ENCODE results near the gene SRBD1. TPM values are rescaled to one million over a fixed set of nuclear protein-coding genes. Genes with fewer than 3 reads are reported as not detected.

The SRBD1 gene
- total and polyA plus RNA-seq, 4 donors = 4.0 to 22.2 (median 10.0) TPM

DNA sequence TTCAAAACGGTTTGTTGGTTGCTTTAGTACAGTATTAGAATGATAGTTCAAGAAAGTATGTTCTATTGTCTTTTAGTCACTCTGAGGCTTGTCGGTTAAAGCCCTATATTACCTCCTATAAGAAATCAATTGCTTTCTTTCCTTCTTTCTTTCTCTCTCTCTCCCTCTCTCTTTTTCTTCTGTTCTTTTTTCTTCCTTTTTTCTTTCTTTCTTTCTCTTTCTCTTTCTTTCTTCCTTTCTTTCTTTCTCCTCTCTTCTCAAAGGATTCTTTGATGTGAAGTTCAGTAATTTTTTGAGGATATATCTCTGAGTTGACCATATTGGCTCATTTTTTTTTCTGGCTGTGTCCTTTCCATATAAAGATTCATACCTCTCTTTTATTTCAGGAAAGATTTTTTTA is 249.4 kb downstream of the SRBD1 start:
- Histone ChIP-seq H3K4me3 (ENCODE audit: low read depth in 1 of 3, low read length in 3 of 3) (no peak overlapping the region), H3K9ac (ENCODE audit: low read depth in 1 of 2, low read length in 2 of 2) (no peak overlapping the region), H3K9me3 (ENCODE audit: control insufficient read depth in 4 of 4, low read length in 3 of 4) (no peaks in the 10 kb centered on the region), H3K4me1 (ENCODE audit: control insufficient read depth in 4 of 4, insufficient read depth in 4 of 4, low read length in 3 of 4) (no peaks in the 10 kb centered on the region), H3K36me3 (ENCODE audit: control insufficient read depth in 4 of 4, insufficient read depth in 3 of 4, low read depth in 1 of 4, low read length in 3 of 4) (no peaks in the 10 kb centered on the region), H3K27ac (ENCODE audit: low read depth in 1 of 2, low read length in 2 of 2) (no peak overlapping the region), H3K27me3 (ENCODE audit: control insufficient read depth in 4 of 4, insufficient read depth in 4 of 4, low read length in 3 of 4) (no peaks in the 10 kb centered on the region)
- DNase-seq (ENCODE audit: low spot score) = no peak
- no peak for TF ChIP-seq EGR1 (IDR thresholded peaks at IDR 0.05; ENCODE audit: low read depth in 2 of 2)
- TF ChIP-seq TAF1 (conservative IDR thresholded peaks at IDR 0.05) = no peak
- no peak for TF ChIP-seq CTCF (IDR thresholded peaks at IDR 0.05; ENCODE audit: low read depth, low read length, missing input control)
- 79% methylated on average over 2 of the region's 2 CpGs for WGBS

DNA sequence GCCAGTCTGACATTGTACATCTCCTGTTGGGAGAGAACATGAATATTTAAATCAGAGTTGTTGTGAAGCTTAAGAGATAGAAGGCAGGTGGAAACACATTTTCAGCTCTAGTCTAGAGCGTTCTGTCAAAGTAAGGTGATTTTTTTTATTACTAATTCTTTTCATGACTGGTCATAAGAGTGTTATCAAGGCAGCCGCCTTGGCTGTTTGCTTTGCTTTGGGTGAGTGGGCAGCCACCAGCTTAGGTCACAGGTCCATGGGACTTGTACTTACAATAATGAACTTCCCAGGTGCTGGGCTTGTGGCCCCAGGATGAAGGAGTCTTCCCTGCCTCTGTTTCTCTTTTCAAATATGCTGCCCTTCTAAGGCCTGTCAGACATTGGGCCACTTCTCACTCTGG is 256.3 kb downstream of the SRBD1 start:
- H3K9ac ChIP-seq (ENCODE audit: low read depth in 1 of 2, low read length in 2 of 2) = no peak overlapping the region
- H3K4me1 ChIP-seq (ENCODE audit: control insufficient read depth in 4 of 4, insufficient read depth in 4 of 4, low read length in 3 of 4) = no peaks in the 10 kb centered on the region
- H3K9me3 ChIP-seq (ENCODE audit: control insufficient read depth in 4 of 4, low read length in 3 of 4) = no peaks in the 10 kb centered on the region
- no peak overlapping the region for H3K4me3 ChIP-seq (ENCODE audit: low read depth in 1 of 3, low read length in 3 of 3)
- H3K27ac ChIP-seq (ENCODE audit: low read depth in 1 of 2, low read length in 2 of 2) = no peak overlapping the region
- no peaks in the 10 kb centered on the region for H3K27me3 ChIP-seq (ENCODE audit: control insufficient read depth in 4 of 4, insufficient read depth in 4 of 4, low read length in 3 of 4)
- WGBS = 97% methylated on average over 2 of the region's 2 CpGs
- no peaks in the 10 kb centered on the region for H3K36me3 ChIP-seq (ENCODE audit: control insufficient read depth in 4 of 4, insufficient read depth in 3 of 4, low read depth in 1 of 4, low read length in 3 of 4)
- no peak for DNase-seq (ENCODE audit: low spot score)
- TF ChIP-seq EGR1 (IDR thresholded peaks at IDR 0.05; ENCODE audit: low read depth in 2 of 2) (no peak), JUND (IDR thresholded peaks at IDR 0.05) (no peak), TAF1 (conservative IDR thresholded peaks at IDR 0.05) (no peak), RXRA (IDR thresholded peaks at IDR 0.05) (no peak), RAD21 (IDR thresholded peaks at IDR 0.05) (no peak), HNF4A (conservative IDR thresholded peaks at IDR 0.05) (no peak), YY1 (IDR thresholded peaks at IDR 0.05) (no peak), ATF3 (IDR thresholded peaks at IDR 0.05) (no peak), HNF4G (IDR thresholded peaks at IDR 0.05) (no peak), GABPA (IDR thresholded peaks at IDR 0.05 in 1 of 2, conservative IDR thresholded peaks at IDR 0.05 in 1 of 2) (no peak), FOXA2 (IDR thresholded peaks at IDR 0.05) (no peak), FOXA1 (IDR thresholded peaks at IDR 0.05) (no peak), MAX (IDR thresholded peaks at IDR 0.05) (no peak), NR2F2 (IDR thresholded peaks at IDR 0.05) (no peak)
- TF ChIP-seq, protein P1, sequence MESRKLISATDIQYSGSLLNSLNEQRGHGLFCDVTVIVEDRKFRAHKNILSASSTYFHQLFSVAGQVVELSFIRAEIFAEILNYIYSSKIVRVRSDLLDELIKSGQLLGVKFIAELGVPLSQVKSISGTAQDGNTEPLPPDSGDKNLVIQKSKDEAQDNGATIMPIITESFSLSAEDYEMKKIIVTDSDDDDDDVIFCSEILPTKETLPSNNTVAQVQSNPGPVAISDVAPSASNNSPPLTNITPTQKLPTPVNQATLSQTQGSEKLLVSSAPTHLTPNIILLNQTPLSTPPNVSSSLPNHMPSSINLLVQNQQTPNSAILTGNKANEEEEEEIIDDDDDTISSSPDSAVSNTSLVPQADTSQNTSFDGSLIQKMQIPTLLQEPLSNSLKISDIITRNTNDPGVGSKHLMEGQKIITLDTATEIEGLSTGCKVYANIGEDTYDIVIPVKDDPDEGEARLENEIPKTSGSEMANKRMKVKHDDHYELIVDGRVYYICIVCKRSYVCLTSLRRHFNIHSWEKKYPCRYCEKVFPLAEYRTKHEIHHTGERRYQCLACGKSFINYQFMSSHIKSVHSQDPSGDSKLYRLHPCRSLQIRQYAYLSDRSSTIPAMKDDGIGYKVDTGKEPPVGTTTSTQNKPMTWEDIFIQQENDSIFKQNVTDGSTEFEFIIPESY (IDR thresholded peaks at IDR 0.05) = no peak

DNA sequence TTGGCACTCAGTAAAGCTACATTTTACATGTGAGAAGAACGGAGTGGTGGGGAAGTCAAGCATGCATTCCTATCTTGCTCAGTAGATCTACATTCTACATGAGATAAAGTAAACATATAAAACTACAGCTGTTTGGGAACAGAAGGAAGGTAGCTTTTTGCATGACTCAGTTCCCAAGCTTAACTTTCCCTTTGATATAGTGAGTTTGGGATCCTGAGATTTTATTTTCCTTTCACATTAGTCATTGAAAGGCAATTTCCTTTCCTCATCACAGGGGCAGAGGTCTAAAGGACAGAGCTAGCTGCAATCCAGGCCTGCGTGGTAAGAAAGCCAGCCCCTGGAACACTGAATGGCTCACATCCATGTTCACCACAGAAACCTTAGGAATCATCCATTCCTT is 257.2 kb downstream of the SRBD1 start:
- Histone ChIP-seq H3K27me3 (ENCODE audit: control insufficient read depth in 4 of 4, insufficient read depth in 4 of 4, low read length in 3 of 4) (no peaks in the 10 kb centered on the region), H3K4me1 (ENCODE audit: control insufficient read depth in 4 of 4, insufficient read depth in 4 of 4, low read length in 3 of 4) (no peaks in the 10 kb centered on the region), H3K4me3 (ENCODE audit: low read depth in 1 of 3, low read length in 3 of 3) (no peak overlapping the region), H3K27ac (ENCODE audit: low read depth in 1 of 2, low read length in 2 of 2) (no peak overlapping the region), H3K9ac (ENCODE audit: low read depth in 1 of 2, low read length in 2 of 2) (no peak overlapping the region), H3K36me3 (ENCODE audit: control insufficient read depth in 4 of 4, insufficient read depth in 3 of 4, low read depth in 1 of 4, low read length in 3 of 4) (no peaks in the 10 kb centered on the region), H3K9me3 (ENCODE audit: control insufficient read depth in 4 of 4, low read length in 3 of 4) (no peaks in the 10 kb centered on the region)
- no peak for DNase-seq (ENCODE audit: low spot score)
- 78% methylated on average over 2 of the region's 2 CpGs for WGBS
- no peak for TF ChIP-seq RXRA (IDR thresholded peaks at IDR 0.05)
- TF ChIP-seq HNF4A (conservative IDR thresholded peaks at IDR 0.05) = no peak
- no peak for TF ChIP-seq REST (IDR thresholded peaks at IDR 0.05)
- no peak for TF ChIP-seq MAX (IDR thresholded peaks at IDR 0.05)
- no peak for TF ChIP-seq YY1 (IDR thresholded peaks at IDR 0.05)
- TF ChIP-seq CTCF (IDR thresholded peaks at IDR 0.05; ENCODE audit: low read depth, low read length, missing input control) = no peak
- no peak for TF ChIP-seq NR2F2 (IDR thresholded peaks at IDR 0.05)
- no peak for TF ChIP-seq HNF4G (IDR thresholded peaks at IDR 0.05)
- no peak for TF ChIP-seq RAD21 (IDR thresholded peaks at IDR 0.05)
